ENCODE measurements around the gene TENM3.

DNA sequence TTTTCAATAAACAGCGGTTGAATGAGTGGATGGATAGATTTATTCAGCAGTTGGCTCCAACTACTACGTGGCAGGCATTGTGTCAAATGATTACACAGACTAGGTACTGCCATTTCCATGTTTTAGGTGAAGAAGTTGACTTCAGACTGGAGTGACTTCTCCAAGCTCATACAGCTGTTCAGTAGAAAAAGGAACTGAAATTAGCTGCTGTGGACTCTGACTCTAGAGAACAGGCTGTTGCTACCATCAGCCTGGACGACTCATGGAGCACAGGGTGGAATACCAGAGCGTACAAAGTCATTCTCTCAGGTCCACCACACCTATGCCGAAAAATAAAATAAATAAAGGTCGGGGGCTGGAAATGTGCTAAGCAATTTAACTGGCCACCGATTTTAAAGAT, 45.3 kb downstream of the TENM3 start:
- TF ChIP-seq, protein P1, sequence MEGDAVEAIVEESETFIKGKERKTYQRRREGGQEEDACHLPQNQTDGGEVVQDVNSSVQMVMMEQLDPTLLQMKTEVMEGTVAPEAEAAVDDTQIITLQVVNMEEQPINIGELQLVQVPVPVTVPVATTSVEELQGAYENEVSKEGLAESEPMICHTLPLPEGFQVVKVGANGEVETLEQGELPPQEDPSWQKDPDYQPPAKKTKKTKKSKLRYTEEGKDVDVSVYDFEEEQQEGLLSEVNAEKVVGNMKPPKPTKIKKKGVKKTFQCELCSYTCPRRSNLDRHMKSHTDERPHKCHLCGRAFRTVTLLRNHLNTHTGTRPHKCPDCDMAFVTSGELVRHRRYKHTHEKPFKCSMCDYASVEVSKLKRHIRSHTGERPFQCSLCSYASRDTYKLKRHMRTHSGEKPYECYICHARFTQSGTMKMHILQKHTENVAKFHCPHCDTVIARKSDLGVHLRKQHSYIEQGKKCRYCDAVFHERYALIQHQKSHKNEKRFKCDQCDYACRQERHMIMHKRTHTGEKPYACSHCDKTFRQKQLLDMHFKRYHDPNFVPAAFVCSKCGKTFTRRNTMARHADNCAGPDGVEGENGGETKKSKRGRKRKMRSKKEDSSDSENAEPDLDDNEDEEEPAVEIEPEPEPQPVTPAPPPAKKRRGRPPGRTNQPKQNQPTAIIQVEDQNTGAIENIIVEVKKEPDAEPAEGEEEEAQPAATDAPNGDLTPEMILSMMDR (IDR thresholded peaks at IDR 0.05): no peak
- TF ChIP-seq POLR2A (IDR thresholded peaks at IDR 0.05): no peak

All from adrenal gland (tissue), 5 donors.